IPS-18a (cell line): ENCODE data around the gene RBP2.
A peak's percentile ranks its signal among the peaks of the same experiment; 100 is the strongest.

Experiments used
- H3K27ac ChIP-seq: one replicate; pipeline ENCODE4 v1.5.1; 2013; ENCODE audit warnings: low read length
- H3K27me3 ChIP-seq: one replicate; pipeline ENCODE4 v1.6.1; 2013; ENCODE audit warnings: mild to moderate bottlenecking, low read length; ENCODE audit not compliant: control insufficient read depth, insufficient read depth
- H3K36me3 ChIP-seq: one replicate; pipeline ENCODE4 v1.6.1; 2013; ENCODE audit warnings: low read depth, low read length; ENCODE audit not compliant: control insufficient read depth
- H3K4me1 ChIP-seq: one replicate; pipeline ENCODE4 v1.6.1; 2013; ENCODE audit warnings: low read depth, low read length; ENCODE audit not compliant: control insufficient read depth
- H3K4me3 ChIP-seq: one replicate; pipeline ENCODE4 v1.5.1; 2013; ENCODE audit warnings: low read length
- H3K9ac ChIP-seq: one replicate; pipeline ENCODE4 v1.6.1; 2013; ENCODE audit warnings: mild to moderate bottlenecking, low read length, moderate library complexity
- H3K9me3 ChIP-seq: one replicate; pipeline ENCODE4 v1.6.1; 2013; ENCODE audit warnings: low read depth, low read length; ENCODE audit not compliant: control insufficient read depth

RBP2 gene

DNA sequence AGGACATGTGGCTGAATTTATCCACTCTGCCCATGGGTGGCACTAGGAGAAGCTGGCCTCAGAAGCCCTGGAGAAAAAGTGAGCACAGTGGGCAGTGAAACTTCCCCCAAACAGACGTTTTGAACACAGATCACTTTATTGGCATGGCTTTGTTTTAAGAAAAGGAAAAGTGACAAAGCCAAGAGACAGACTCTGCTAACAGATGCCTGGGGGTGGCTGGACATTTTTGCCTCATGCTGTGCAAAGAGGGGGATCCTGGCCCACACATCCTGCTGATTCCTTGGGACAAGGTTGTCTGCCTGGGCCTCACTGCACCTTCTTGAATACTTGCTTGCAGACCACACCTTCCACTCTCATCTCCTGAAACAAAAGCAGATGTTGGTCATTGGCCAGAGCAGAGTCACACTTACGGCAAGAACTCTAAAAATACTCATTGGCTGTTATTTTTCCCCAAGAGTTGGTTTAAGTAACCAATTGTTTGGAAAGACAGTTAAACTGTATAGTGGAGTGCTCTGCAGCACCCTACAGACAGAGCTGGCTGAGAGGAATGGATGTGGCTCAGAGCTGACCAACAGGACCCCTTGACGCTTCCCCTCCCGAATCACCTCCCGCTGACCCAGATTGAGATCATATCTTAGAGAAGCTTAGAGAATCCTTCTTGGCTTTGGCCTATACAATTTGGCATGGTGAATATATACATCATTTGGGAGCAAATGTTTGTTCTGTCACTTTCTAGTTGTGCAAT lies 41.2 kb upstream of the RBP2 start:
- Histone ChIP-seq H3K27ac (no peak overlapping the region), H3K27me3 (no peaks in the 10 kb centered on the region), H3K36me3 (no peaks in the 10 kb centered on the region), H3K4me1 (no peaks in the 10 kb centered on the region), H3K4me3 (no peak overlapping the region), H3K9me3 (no peaks in the 10 kb centered on the region), H3K9ac (no peak overlapping the region)

DNA sequence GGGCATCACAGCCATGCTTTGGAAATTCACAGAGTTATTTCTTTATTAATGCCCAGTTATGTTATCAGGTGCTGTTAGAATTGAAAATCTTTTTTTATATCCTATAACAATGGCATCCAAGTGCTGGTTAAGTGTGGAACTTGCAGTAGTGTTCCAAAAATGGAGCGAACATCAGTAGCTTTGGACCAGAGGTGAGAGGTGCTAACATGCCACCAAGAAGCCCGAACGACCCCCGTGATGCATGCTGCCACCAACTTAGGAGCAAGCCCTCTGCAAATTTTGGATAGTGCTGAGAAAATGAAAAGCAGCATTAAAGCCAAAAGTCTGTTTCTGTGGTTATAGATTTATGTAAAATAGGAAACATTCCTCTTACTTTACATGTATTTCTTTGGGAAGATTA lies 38.4 kb upstream of the RBP2 start:
- no peaks in the 10 kb centered on the region for H3K27me3 ChIP-seq
- H3K27ac ChIP-seq = no peak overlapping the region
- no peak overlapping the region for H3K4me3 ChIP-seq
- H3K9ac ChIP-seq = no peak overlapping the region
- no peaks in the 10 kb centered on the region for H3K9me3 ChIP-seq
- no peaks in the 10 kb centered on the region for H3K4me1 ChIP-seq
- H3K36me3 ChIP-seq = no peaks in the 10 kb centered on the region

DNA sequence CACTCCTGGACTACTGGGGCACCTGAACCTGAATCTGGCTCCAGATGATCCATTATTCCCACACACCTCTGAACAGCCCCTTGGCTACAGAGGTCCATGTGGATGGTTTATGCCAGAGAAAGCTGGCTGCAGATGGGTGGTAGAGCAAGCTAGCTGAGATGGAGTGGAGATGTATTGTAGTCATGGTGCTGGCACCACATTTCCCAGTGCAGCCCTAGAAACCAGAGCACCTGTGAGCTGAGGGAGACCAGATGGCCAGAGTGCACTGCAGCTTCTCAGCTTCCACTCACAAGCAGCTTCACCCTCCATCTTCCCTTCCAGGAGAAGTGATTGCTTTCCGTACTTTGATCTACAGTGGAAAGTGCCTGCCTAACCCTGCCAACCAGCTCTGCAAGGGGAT lies 33.3 kb upstream of the RBP2 start:
- Histone ChIP-seq H3K4me3 (no peak overlapping the region), H3K9ac (no peak overlapping the region), H3K4me1 (no peaks in the 10 kb centered on the region), H3K9me3 (no peaks in the 10 kb centered on the region), H3K27me3 (no peaks in the 10 kb centered on the region), H3K36me3 (no peaks in the 10 kb centered on the region), H3K27ac (no peak overlapping the region)

DNA sequence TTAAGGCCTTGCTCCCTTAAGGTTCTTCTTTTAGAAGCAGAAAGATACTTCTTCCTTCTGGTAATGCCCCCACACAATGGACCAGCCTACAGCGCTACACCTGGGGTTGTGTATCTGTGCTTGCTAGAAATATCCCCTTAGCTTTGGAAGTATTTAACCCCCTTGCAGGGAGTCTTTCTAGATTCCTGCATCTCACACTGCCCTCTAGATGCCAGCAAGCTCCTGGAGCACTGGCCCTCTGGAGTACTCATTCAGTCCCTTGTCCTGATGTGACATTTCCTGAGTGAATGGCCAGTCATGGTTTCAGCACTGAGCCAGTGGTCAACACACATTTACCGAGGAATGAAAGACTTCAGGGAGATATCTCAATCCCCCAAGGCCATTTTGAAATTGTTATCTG lies 30.4 kb upstream of the RBP2 start:
- Histone ChIP-seq H3K9me3 (no peaks in the 10 kb centered on the region), H3K36me3 (no peaks in the 10 kb centered on the region), H3K27me3 (no peaks in the 10 kb centered on the region), H3K4me3 (no peak overlapping the region), H3K9ac (no peak overlapping the region), H3K4me1 (no peaks in the 10 kb centered on the region), H3K27ac (no peak overlapping the region)

DNA sequence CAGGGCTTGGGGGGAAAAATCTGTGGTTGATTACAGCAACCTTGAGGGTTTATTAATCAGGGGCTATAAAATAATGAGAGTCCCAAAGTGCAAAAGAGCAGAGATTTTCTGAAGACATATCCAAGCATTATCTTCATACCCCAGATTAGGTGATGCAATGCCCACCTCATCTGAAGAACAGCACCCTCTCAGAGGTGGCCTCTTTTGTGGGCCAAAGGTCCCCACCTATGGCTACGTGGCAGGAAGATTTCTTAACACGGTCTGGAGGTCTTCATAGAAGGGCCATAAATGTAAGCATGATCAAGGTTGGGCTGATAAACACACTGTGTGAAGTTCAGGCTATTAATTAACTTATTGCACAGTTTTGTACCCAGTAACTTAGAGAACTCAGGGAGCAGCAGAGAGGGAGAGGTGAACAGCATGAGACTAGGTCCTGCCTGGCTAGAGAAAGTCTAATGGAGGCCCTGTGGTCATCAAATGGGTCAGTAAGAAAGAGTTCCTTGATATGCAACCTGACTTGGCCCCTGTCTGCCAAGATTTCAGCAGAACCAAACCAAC lies 29.6 kb upstream of the RBP2 start:
- Histone ChIP-seq H3K4me1 (no peaks in the 10 kb centered on the region), H3K27ac (no peak overlapping the region), H3K9me3 (no peaks in the 10 kb centered on the region), H3K36me3 (no peaks in the 10 kb centered on the region), H3K27me3 (no peaks in the 10 kb centered on the region), H3K9ac (no peak overlapping the region), H3K4me3 (no peak overlapping the region)

DNA sequence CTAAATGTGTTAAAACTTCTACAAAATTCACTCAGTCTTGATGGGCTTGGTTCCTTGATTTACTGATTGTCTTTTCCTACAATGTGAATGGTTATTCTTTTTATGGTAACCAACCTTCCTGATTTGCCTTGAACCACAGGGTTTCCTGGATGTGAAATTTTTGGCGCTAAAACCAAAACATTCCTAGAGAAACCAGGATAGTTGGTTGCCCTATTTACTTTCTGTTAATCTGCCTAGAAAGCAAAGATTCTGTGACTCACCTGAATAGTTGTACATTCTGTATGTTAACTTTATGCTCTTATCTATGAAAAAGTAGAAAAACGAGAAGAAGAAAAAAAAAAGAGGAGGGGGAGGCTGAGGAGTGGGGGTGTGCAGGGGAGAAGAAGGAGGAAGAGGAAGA lies 23.2 kb upstream of the RBP2 start:
- no peak overlapping the region for H3K4me3 ChIP-seq
- no peaks in the 10 kb centered on the region for H3K27me3 ChIP-seq
- no peaks in the 10 kb centered on the region for H3K36me3 ChIP-seq
- no peaks in the 10 kb centered on the region for H3K9me3 ChIP-seq
- no peaks in the 10 kb centered on the region for H3K4me1 ChIP-seq
- H3K9ac ChIP-seq = no peak overlapping the region
- no peak overlapping the region for H3K27ac ChIP-seq

DNA sequence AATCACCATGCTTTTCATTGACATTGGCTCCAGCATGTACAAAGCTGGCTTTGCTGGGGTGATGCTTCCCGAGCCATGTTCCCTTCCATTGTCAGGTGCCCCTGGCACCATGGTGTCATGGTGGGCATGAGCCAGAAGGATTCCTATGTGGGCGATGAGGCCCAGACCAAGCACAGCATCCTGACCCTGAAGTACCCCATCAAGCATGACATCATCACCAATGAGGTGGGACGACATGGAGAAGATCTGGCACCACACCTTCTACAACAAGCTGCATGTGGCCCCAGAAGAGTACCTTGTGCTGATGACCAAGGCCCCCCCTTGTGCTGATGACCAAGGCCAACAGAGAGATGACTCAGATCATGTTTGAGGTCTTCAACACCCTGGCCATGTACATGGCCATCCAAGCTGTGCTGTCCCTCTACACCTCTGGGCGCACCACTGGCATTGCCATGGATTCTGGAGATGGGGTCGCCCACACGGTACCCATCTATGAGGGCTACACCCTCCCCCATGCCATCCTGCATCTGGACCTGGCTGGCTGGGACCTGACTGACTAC lies 17.6 kb upstream of the RBP2 start:
- Histone ChIP-seq H3K36me3 (no peaks in the 10 kb centered on the region), H3K27me3 (no peaks in the 10 kb centered on the region), H3K9me3 (no peaks in the 10 kb centered on the region), H3K4me3 (no peak overlapping the region), H3K4me1 (peaks cover 15% of the 10 kb centered on the region), H3K27ac (no peak overlapping the region), H3K9ac (no peak overlapping the region)

DNA sequence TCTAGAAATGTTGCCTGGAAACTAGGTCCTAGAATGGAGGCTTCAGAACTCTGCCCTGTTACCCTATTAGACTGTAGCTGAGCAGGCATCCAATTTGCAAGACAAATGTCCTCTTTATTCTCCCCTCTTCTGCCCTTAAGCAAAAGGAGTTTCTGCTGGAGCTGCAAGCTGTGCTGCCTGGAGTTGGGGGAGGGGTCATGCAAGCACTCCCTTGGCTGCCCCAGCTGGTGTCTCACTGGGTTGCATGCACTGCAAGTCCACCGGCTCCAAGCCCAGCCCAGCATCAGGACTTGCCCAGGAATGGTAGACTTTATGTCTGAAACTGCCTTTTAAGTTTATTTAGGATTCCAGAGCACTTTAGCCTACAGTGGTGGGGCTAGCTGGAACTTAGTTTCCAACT lies 15.7 kb upstream of the RBP2 start:
- H3K27me3 ChIP-seq = no peaks in the 10 kb centered on the region
- H3K4me1 ChIP-seq = peaks cover 15% of the 10 kb centered on the region
- H3K9ac ChIP-seq = no peak overlapping the region
- H3K27ac ChIP-seq = peak overlapping the region; percentile 22
- no peaks in the 10 kb centered on the region for H3K36me3 ChIP-seq
- no peaks in the 10 kb centered on the region for H3K9me3 ChIP-seq
- peak overlapping the region; percentile 1 for H3K4me3 ChIP-seq

DNA sequence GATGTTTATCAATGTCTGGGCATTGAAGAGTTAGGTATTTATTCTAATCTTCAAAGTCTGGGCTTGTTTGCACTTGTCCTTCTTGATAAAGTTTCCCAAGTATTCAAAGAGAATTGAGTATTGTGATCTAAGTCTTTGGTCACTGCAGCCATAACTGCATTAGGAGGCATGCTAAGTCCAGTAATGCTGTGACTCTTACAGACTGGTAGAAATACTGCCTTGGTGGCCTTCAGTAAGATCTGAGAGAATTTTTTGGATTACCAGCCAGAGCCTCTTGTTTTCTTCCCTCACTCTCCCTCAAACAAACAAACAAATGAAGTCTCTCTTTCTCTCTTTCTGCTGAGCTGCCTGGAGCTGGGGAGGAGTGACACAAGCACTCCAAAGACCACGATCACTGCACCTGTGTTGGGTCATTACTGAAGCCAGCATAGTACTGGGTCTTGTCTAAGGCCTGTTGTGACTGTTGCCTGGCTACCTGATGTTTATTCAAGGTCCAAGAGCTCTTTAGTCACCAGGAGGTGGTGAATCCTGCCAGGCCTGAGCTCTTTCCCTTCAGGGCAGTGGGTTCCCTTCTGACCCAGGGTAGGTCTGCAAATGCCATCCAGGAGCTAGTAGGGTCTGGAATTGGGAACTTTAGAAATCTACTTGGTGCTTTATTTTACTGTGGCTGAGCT lies 14.8 kb upstream of the RBP2 start:
- peak overlapping the region; percentile 22 for H3K27ac ChIP-seq
- H3K36me3 ChIP-seq = no peaks in the 10 kb centered on the region
- no peak overlapping the region for H3K9ac ChIP-seq
- H3K4me1 ChIP-seq = peaks cover 15% of the 10 kb centered on the region
- H3K4me3 ChIP-seq = no peak overlapping the region
- H3K9me3 ChIP-seq = no peaks in the 10 kb centered on the region
- no peaks in the 10 kb centered on the region for H3K27me3 ChIP-seq

DNA sequence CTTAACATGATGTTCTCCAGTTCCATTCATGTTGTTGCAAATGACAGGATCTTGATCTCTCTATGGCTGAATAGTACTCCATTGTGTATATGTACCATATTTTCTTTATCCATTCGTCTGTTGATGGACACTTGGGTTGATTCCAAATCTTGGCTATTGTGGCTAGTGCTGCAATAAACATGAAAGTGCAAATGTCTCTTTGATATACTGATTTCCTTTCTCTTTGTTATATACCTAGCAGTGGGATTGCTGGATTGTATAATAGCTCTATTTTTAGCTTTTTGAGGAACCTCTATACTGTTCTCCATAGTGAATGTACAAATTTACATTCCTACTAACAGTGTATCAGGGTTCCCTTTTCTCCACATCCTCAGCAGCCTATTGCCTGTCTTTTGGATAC lies 5.9 kb upstream of the RBP2 start:
- Histone ChIP-seq H3K36me3 (no peaks in the 10 kb centered on the region), H3K4me1 (peaks cover 4% of the 10 kb centered on the region), H3K9ac (no peak overlapping the region), H3K27ac (no peak overlapping the region), H3K27me3 (no peaks in the 10 kb centered on the region), H3K4me3 (no peak overlapping the region), H3K9me3 (no peaks in the 10 kb centered on the region)

DNA sequence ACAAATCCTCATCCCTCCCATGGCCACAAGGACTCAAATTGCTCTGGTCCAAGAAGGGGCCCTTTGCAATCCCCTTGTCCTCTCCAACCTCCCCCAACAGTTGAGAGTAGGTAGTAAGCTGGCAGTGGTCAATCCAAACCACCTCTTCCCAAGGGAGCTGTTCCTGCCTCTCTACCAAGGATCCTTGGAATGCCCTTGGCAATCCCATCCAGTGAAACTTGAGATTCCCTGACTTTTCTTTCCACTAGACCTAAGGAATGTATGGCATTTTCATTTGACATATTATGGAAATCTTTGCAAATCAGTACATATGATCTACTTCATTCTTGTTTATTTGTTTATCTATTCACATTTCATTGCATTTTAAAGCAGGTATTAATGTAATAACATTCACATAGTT lies 4.8 kb upstream of the RBP2 start:
- H3K9me3 ChIP-seq = no peaks in the 10 kb centered on the region
- no peak overlapping the region for H3K27ac ChIP-seq
- H3K4me3 ChIP-seq = no peak overlapping the region
- no peaks in the 10 kb centered on the region for H3K36me3 ChIP-seq
- no peaks in the 10 kb centered on the region for H3K27me3 ChIP-seq
- H3K9ac ChIP-seq = no peak overlapping the region
- H3K4me1 ChIP-seq = peaks cover 4% of the 10 kb centered on the region
